Effector memory CD4-positive, alpha-beta T cell (primary cell): Measurements from ENCODE around the gene AHRR.
"Not testable (repeated sequence)": the region's sequence is repeated elsewhere in the genome, so short reads cannot be mapped to it uniquely, and the experiment has no call there.

ENCODE experiments used
- DNase-seq, 3 donors: peaks; one replicate each; pipeline ENCODE4 v3.0.0-alpha.2; 2020
- H3K27ac ChIP-seq: 2 replicates; pipeline ENCODE4 v1.7.0; 2013; ENCODE audit warnings: mild to moderate bottlenecking, low read length, moderate library complexity; ENCODE audit not compliant: insufficient read depth, poor library complexity, severe bottlenecking
- H3K27me3 ChIP-seq: replicated peaks from 2 replicates; pipeline ENCODE4 v1.7.0; 2013; ENCODE audit warnings: mild to moderate bottlenecking, low read length; ENCODE audit not compliant: insufficient read depth, control insufficient read depth, poor library complexity, severe bottlenecking
- H3K36me3 ChIP-seq: 2 replicates; pipeline ENCODE4 v1.7.0; 2013; ENCODE audit warnings: mild to moderate bottlenecking, low read length, moderate library complexity; ENCODE audit not compliant: control insufficient read depth, insufficient read depth
- H3K4me1 ChIP-seq: 2 replicates; pipeline ENCODE4 v1.7.0; 2013; ENCODE audit warnings: low read length, mild to moderate bottlenecking; ENCODE audit not compliant: control insufficient read depth, insufficient read depth, poor library complexity, severe bottlenecking
- H3K4me3 ChIP-seq: 2 replicates; pipeline ENCODE4 v1.7.0; 2013; ENCODE audit warnings: low read length, low read depth, mild to moderate bottlenecking; ENCODE audit not compliant: insufficient read depth, poor library complexity, severe bottlenecking
- H3K9me3 ChIP-seq: 2 replicates; pipeline ENCODE4 v1.7.0; 2013; ENCODE audit warnings: mild to moderate bottlenecking, low read length, moderate library complexity; ENCODE audit not compliant: control insufficient read depth

The AHRR gene

GRCh38 chr5:474232-474839 lies 152.8 kb downstream of the AHRR start:
- not testable (repeated sequence) for H3K27me3 ChIP-seq

GRCh38 chr5:474840-475661 lies 153.5 kb downstream of the AHRR start:
- no peaks in the 10 kb centered on the region for H3K27me3 ChIP-seq
- peaks cover 28% of the 10 kb centered on the region for H3K4me1 ChIP-seq
- no peak overlapping the region for H3K27ac ChIP-seq
- peak overlapping the region; percentile 92 for H3K4me3 ChIP-seq
- no peaks in the 10 kb centered on the region for H3K9me3 ChIP-seq
- H3K36me3 ChIP-seq, result no peaks in the 10 kb centered on the region
- DNase-seq, result no peak

More at GRCh38 chr5:474232-474839, 152.8 kb downstream of the AHRR start:
- not testable (repeated sequence) for H3K27ac ChIP-seq, H3K9me3 ChIP-seq, H3K36me3 ChIP-seq, DNase-seq
- Histone ChIP-seq H3K4me3 (peak overlapping the region; percentile 92), H3K4me1 (peaks cover 28% of the 10 kb centered on the region)

GRCh38 chr5:475704-476101 lies 154.2 kb downstream of the AHRR start:
- Histone ChIP-seq H3K4me1 (peaks cover 27% of the 10 kb centered on the region), H3K27me3 (no peaks in the 10 kb centered on the region)

GRCh38 chr5:476102-476813 lies 154.7 kb downstream of the AHRR start:
- Histone ChIP-seq H3K36me3 (no peaks in the 10 kb centered on the region), H3K27ac (no peak overlapping the region), H3K9me3 (no peaks in the 10 kb centered on the region), H3K4me3 (no peak overlapping the region), H3K4me1 (peaks cover 21% of the 10 kb centered on the region), H3K27me3 (no peaks in the 10 kb centered on the region)
- no peak for DNase-seq

More at GRCh38 chr5:475704-476101, 154.2 kb downstream of the AHRR start:
- H3K4me3 ChIP-seq, result no peak overlapping the region
- no peak overlapping the region for H3K27ac ChIP-seq
- H3K9me3 ChIP-seq, result no peaks in the 10 kb centered on the region
- no peaks in the 10 kb centered on the region for H3K36me3 ChIP-seq
- DNase-seq, result no peak

- H3K4me1 ChIP-seq, result peaks cover 16% of the 10 kb centered on the region
- H3K36me3 ChIP-seq, result no peaks in the 10 kb centered on the region
- H3K27ac ChIP-seq, result no peak overlapping the region
- H3K4me3 ChIP-seq, result no peak overlapping the region
- no peak for DNase-seq
- H3K27me3 ChIP-seq, result no peaks in the 10 kb centered on the region
- H3K9me3 ChIP-seq, result no peaks in the 10 kb centered on the region
Observed at GRCh38 chr5:476814-477175, 155.3 kb downstream of the AHRR start.

GRCh38 chr5:477247-477646 lies 155.7 kb downstream of the AHRR start:
- DNase-seq, result no peak
- no peaks in the 10 kb centered on the region for H3K36me3 ChIP-seq
- peaks cover 12% of the 10 kb centered on the region for H3K4me1 ChIP-seq
- no peaks in the 10 kb centered on the region for H3K9me3 ChIP-seq
- no peak overlapping the region for H3K4me3 ChIP-seq
- H3K27ac ChIP-seq, result no peak overlapping the region
- H3K27me3 ChIP-seq, result peaks cover 3% of the 10 kb centered on the region

GRCh38 chr5:477871-478270 lies 156.4 kb downstream of the AHRR start:
- Histone ChIP-seq H3K9me3 (no peaks in the 10 kb centered on the region), H3K27ac (no peak overlapping the region), H3K36me3 (no peaks in the 10 kb centered on the region), H3K4me1 (peaks cover 9% of the 10 kb centered on the region), H3K4me3 (no peak overlapping the region), H3K27me3 (peaks cover 3% of the 10 kb centered on the region)
- no peak for DNase-seq

GRCh38 chr5:478369-478981 lies 157.0 kb downstream of the AHRR start:
- Histone ChIP-seq H3K4me3 (no peak overlapping the region), H3K27ac (no peak overlapping the region), H3K36me3 (no peaks in the 10 kb centered on the region), H3K4me1 (peaks cover 9% of the 10 kb centered on the region), H3K9me3 (no peaks in the 10 kb centered on the region), H3K27me3 (peaks cover 3% of the 10 kb centered on the region)
- no peak for DNase-seq

GRCh38 chr5:478982-479535 lies 157.5 kb downstream of the AHRR start:
- peaks cover 6% of the 10 kb centered on the region for H3K4me1 ChIP-seq
- no peaks in the 10 kb centered on the region for H3K9me3 ChIP-seq
- no peaks in the 10 kb centered on the region for H3K36me3 ChIP-seq
- DNase-seq, result no peak
- no peak overlapping the region for H3K27ac ChIP-seq
- H3K4me3 ChIP-seq, result no peak overlapping the region
- peaks cover 3% of the 10 kb centered on the region for H3K27me3 ChIP-seq
